ENCODE data around the gene PCDHA11.

GRCh38 chr5:140857177-140857986 lies 11.4 kb upstream of the PCDHA11 start:
- TF ChIP-seq BRCA1 (IDR thresholded peaks at IDR 0.05; ENCODE audit: low read depth, low read length) (no peak), NRF1 (conservative IDR thresholded peaks at IDR 0.05; ENCODE audit: low read depth, low read length) (no peak), EZH2 (IDR thresholded peaks at IDR 0.05; ENCODE audit: borderline replicate concordance, control insufficient read depth, low read depth, low read length) (no peak), PBX3 (IDR thresholded peaks at IDR 0.05; ENCODE audit: insufficient replicate concordance, low read depth, low read length) (no peak), MAX (IDR thresholded peaks at IDR 0.05; ENCODE audit: low read depth, low read length) (no peak), CTCF (IDR thresholded peaks at IDR 0.05 in 2 of 3, conservative IDR thresholded peaks at IDR 0.05 in 1 of 3; ENCODE audit: control insufficient read depth in 2 of 3, extremely low read depth in 1 of 3, insufficient read depth in 1 of 3, low read depth in 3 of 3, low read length in 3 of 3) (no peak), MYC (IDR thresholded peaks at IDR 0.05; ENCODE audit: insufficient read depth, insufficient read length, insufficient replicate concordance, low read length, severe bottlenecking) (no peak), JUNB (IDR thresholded peaks at IDR 0.05) (no peak), FOS (IDR thresholded peaks at IDR 0.05; ENCODE audit: borderline replicate concordance, extremely low read depth, insufficient read length) (no peak)

All from GM12878 (cell line).